GM19099 (cell line): ENCODE data around the gene SETD9.

Experiments used
- POLR2A ChIP-seq: IDR thresholded peaks from 3 replicates; pipeline ENCODE4 v1.6.1; 2011; ENCODE audit warnings: low read depth; ENCODE audit not compliant: insufficient read length; ENCODE audit errors: extremely low read depth

The SETD9 gene

GRCh38 chr5:56959326-56959725 is 49.9 kb downstream of the SETD9 start:
- no peak for TF ChIP-seq POLR2A

DNA sequence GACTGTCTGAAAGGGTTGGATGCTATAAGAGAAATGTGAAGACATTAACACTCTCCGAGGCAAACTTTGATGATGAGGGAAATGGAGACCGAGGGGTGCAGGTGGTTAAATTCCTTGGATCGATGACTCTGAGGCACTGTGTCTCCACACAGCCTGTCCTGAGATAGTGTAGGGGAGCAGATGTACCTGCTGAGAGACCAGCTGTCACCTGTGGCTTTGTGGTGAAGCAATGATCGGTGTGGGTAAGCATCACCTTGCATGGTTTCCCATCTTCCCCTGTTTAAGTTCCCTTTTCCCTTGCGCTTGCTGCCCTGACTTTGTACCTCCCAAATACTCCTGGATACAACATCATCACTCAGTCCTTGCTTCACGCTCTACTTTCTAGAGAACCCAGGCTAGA is 52.4 kb downstream of the SETD9 start:
- no peak for TF ChIP-seq POLR2A

DNA sequence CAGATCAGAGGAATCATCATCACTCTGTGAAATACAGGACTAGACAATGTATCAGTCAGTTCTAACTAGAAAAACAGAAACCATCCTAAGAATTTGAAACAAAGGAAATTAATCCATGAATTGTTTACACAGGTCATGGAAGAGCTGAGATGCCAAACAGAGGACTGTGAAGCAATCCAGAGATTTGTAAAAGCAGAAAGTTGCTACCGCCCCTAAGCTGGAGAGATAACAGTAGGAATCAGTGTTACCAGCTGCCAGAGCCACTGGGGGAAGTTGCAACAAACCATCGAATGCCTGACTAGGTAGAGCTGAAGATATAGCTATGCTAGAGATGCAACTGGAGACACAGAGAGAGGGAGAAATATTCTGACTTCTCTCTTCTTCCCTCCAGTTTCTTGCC is 52.9 kb downstream of the SETD9 start:
- no peak for TF ChIP-seq POLR2A

DNA sequence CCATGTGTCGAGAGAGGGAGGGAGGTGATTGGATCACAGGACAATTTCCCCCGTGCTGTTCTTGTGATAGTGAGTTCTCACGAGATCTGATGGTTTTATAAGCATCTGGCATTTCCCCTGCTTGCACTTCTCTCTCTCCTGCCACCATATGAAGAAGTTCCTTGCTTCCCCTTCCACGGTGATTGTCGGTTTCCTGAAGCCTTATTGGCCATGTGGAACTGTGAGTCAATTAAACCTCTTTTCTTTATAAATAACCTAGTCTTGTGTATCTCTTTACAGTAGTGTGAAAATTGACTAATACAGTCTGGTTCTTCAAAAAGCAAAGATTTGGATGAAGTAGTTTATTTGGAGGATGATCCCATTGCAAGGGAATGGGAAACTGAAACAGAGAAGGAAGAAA is 53.9 kb downstream of the SETD9 start:
- TF ChIP-seq POLR2A = no peak

GRCh38 chr5:56964173-56964572 is 54.8 kb downstream of the SETD9 start:
- TF ChIP-seq POLR2A = no peak
